HCT116 (cell line): ENCODE data around the gene ACAP2. TPM values are rescaled to one million over a fixed set of nuclear protein-coding genes. Genes with fewer than 3 reads are reported as not detected.

Source experiments
- ATAC-seq: fragments of 200-7000 bp; cut with Tn5 transposase; 2 replicates; pipeline ENCODE4 v1.9.1; 2020; ENCODE audit warnings: mild to moderate bottlenecking, moderate library complexity
- BruUV-seq: library from RNA; stranded (reverse); fragments of 400-500 nt; replicated peaks from 2 replicates; lab custom pipeline; 2021; lab: Mats Ljungman, UMichigan
- CTCF ChIA-PET: fragments of 300-600 bp; sonication (Branson Sonifier 250); formaldehyde crosslinking; loops from one replicate; lab custom pipeline; 2021; ENCODE audit warnings: antibody characterized with exemption; lab: Charles Lee
- POLR2A ChIA-PET: fragments of 300-600, 350-600 bp; sonication (Branson Sonifier 250); formaldehyde crosslinking; loops from one replicate; lab custom pipeline; 2021; ENCODE audit warnings: antibody characterized with exemption; lab: Charles Lee
- RAD21 ChIA-PET, 2 experiments: fragments of 300-600 bp; sonication (Branson Sonifier 250); formaldehyde crosslinking; loops; one replicate each; lab custom pipeline; 2023; ENCODE audit warnings: low total read pairs in 2 of 2; ENCODE audit not compliant: uncharacterized antibody in 2 of 2, unreplicated experiment in 2 of 2, low non-redundant PET in 1 of 2; lab: Charles Lee
- DNase-seq: peaks from one replicate; pipeline ENCODE4 v3.0.0-alpha.2; 2010; ENCODE audit warnings: low read depth, low spot score
- H2AFZ ChIP-seq: fragments of 200-600 bp; shearing (Covaris generic), sonication (generic); 2 replicates; pipeline ENCODE4 v1.6.1; 2017; ENCODE audit warnings: low read depth, mixed run types, mixed read lengths, antibody characterized with exemption, low read length; ENCODE audit not compliant: poor library complexity, severe bottlenecking
- H3K27ac ChIP-seq: 2 replicates; pipeline ENCODE4 v1.5.1; 2012; ENCODE audit warnings: low read depth, low read length
- H3K27me3 ChIP-seq: fragments of 200-600 bp; sonication (generic); 2 replicates; pipeline ENCODE4 v1.6.1; 2016; ENCODE audit warnings: mixed run types, low read length, mixed read lengths; ENCODE audit not compliant: insufficient read depth
- H3K36me3 ChIP-seq, 2 experiments: fragments of 200-500 bp in 1 of 2; fragments of 200-600 bp in 1 of 2; sonication (Bioruptor generic) in 1 of 2; sonication (generic) in 1 of 2; 2 replicates each; pipeline versions ENCODE4 v1.5.1 to v1.6.1; 2014 to 2016; ENCODE audit warnings: low read length in 2 of 2, inconsistent platforms in 1 of 2, mixed read lengths in 1 of 2, mixed run types in 1 of 2; ENCODE audit not compliant: insufficient read depth in 2 of 2, control insufficient read depth in 1 of 2
- H3K4me1 ChIP-seq, 2 experiments: fragments of 200-600 bp in 1 of 2; sonication (generic) in 1 of 2; 2 replicates each; pipeline versions ENCODE4 v1.5.1 to v1.6.1; 2012 to 2017; ENCODE audit warnings: low read length in 2 of 2, inconsistent platforms in 1 of 2, mild to moderate bottlenecking in 1 of 2, mixed read lengths in 1 of 2, mixed run types in 1 of 2, moderate library complexity in 1 of 2; ENCODE audit not compliant: insufficient read depth in 2 of 2, control insufficient read depth in 1 of 2
- H3K4me2 ChIP-seq: fragments of 200-600 bp; sonication (generic); 2 replicates; pipeline ENCODE4 v1.6.1; 2017; ENCODE audit warnings: mixed run types, low read length, mixed read lengths
- H3K4me3 ChIP-seq, 2 experiments: fragments of 200-600 bp in 1 of 2; sonication (generic) in 1 of 2; replicated peaks in 1 of 2; 2 replicates each; pipeline ENCODE4 v1.5.1; 2011 to 2016; ENCODE audit warnings: low read length in 2 of 2, control low read depth in 1 of 2, low read depth in 1 of 2, mild to moderate bottlenecking in 1 of 2, mixed read lengths in 1 of 2, mixed run types in 1 of 2
- H3K79me2 ChIP-seq: fragments of 200-600 bp; sonication (generic); 2 replicates; pipeline ENCODE4 v1.6.1; 2017; ENCODE audit warnings: mild to moderate bottlenecking, mixed run types, low read length, moderate library complexity, mixed read lengths; ENCODE audit not compliant: insufficient read depth
- H3K9ac ChIP-seq: fragments of 200-600 bp; sonication (generic); 2 replicates; pipeline ENCODE4 v1.6.1; 2016; ENCODE audit warnings: low read length, mixed read lengths
- H3K9me2 ChIP-seq: fragments of 200-600 bp; sonication (generic), shearing (Covaris generic); 2 replicates; pipeline ENCODE4 v1.6.1; 2017; ENCODE audit warnings: mixed run types, mild to moderate bottlenecking, moderate library complexity; ENCODE audit not compliant: insufficient read depth
- H3K9me3 ChIP-seq, 2 experiments: fragments of 200-500 bp in 1 of 2; fragments of 200-600 bp in 1 of 2; sonication (Bioruptor generic) in 1 of 2; sonication (generic) in 1 of 2; 2 replicates each; pipeline ENCODE4 v1.6.1; 2014 to 2017; ENCODE audit warnings: low read length in 2 of 2, mixed read lengths in 2 of 2, inconsistent platforms in 1 of 2, low read depth in 1 of 2, mild to moderate bottlenecking in 1 of 2, mixed run types in 1 of 2, moderate library complexity in 1 of 2; ENCODE audit not compliant: control insufficient read depth in 1 of 2, insufficient read depth in 1 of 2
- H4K20me1 ChIP-seq: fragments of 200-600 bp; sonication (generic), shearing (Covaris generic); 2 replicates; pipeline ENCODE4 v1.6.1; 2017; ENCODE audit warnings: mixed run types, mild to moderate bottlenecking, moderate library complexity; ENCODE audit not compliant: insufficient read depth
- ATF3 ChIP-seq: IDR thresholded peaks from 2 replicates; pipeline ENCODE4 v1.6.1; 2012
- CTCF ChIP-seq, 3 experiments: fragments of 200-600 bp in 1 of 3; sonication (generic) in 1 of 3; IDR thresholded peaks in 2 of 3; conservative IDR thresholded peaks in 1 of 3; 2 replicates each; pipeline ENCODE4 v1.5.1; 2012 to 2017; ENCODE audit warnings: low read depth in 2 of 3, low read length in 2 of 3, antibody characterized with exemption in 1 of 3, borderline replicate concordance in 1 of 3, control low read depth in 1 of 3, mild to moderate bottlenecking in 1 of 3, mixed read lengths in 1 of 3, mixed run types in 1 of 3, moderate library complexity in 1 of 3; ENCODE audit not compliant: insufficient read depth in 1 of 3
- EGR1 ChIP-seq: IDR thresholded peaks from 2 replicates; pipeline ENCODE4 v1.6.1; 2012; ENCODE audit warnings: low read depth
- ELF1 ChIP-seq: IDR thresholded peaks from 2 replicates; pipeline ENCODE4 v1.6.1; 2012; ENCODE audit warnings: low read depth, borderline replicate concordance
- FOSL1 ChIP-seq: IDR thresholded peaks from 2 replicates; pipeline ENCODE4 v1.6.1; 2012; ENCODE audit warnings: low read depth
- MAX ChIP-seq: IDR thresholded peaks from 2 replicates; pipeline ENCODE4 v1.6.1; 2012
- POLR2A ChIP-seq: IDR thresholded peaks from 2 replicates; pipeline ENCODE4 v1.7.0; 2011; ENCODE audit warnings: borderline replicate concordance; ENCODE audit not compliant: insufficient read depth, insufficient read length; ENCODE audit errors: extremely low read depth
- POLR2AphosphoS5 ChIP-seq: IDR thresholded peaks from 2 replicates; pipeline ENCODE4 v1.6.1; 2011; ENCODE audit warnings: mild to moderate bottlenecking, low read depth, low read length, moderate library complexity
- TCF7L2 ChIP-seq: IDR thresholded peaks from 2 replicates; pipeline ENCODE4 v1.7.0; 2011; ENCODE audit warnings: borderline replicate concordance, inconsistent platforms; ENCODE audit not compliant: insufficient read depth, insufficient read length; ENCODE audit errors: extremely low read depth
- ZFX ChIP-seq: fragments of 450-650 bp; IDR thresholded peaks from 2 replicates; pipeline ENCODE4 v1.6.1; 2017
- ZNF274 ChIP-seq: fragments of 200-500 bp; sonication (Bioruptor generic); IDR thresholded peaks from 2 replicates; pipeline ENCODE4 v1.6.1; 2014; ENCODE audit warnings: mild to moderate bottlenecking, low read depth, low read length, inconsistent platforms
- intact Hi-C: fragments of 100-400 bp; cut with micrococcal nuclease; formaldehyde crosslinking; loops from 2 replicates; pipeline ENCODE4 v1.10.0; 2022
- total RNA-seq: library from RNA; stranded (reverse); gene quantifications from one replicate; pipeline ENCODE4 v1.2.1, GENCODE V29; 2021; ENCODE audit not compliant: unreplicated experiment
- TF ChIP-seq, protein P1 (sequence below): IDR thresholded peaks from 2 replicates; pipeline ENCODE4 v1.6.1; 2012; ENCODE audit warnings: low read depth

ACAP2 gene
- total RNA-seq, 1 experiment from 2014 or later = 43.0 TPM

GRCh38 chr3:195274259-195274966, 168.4 kb downstream of the ACAP2 start:
- ATAC-seq (no peak), DNase-seq (no peak)
- intact Hi-C loops = loop anchor here (5.0 kb wide), 1 partner anchor 168 kb away; the partner anchor contains the start of gene ACAP2
- peaks cover 8% of the 10 kb centered on the region for H3K79me2 ChIP-seq
- H4K20me1 ChIP-seq = no peaks in the 10 kb centered on the region
- ChIA-PET CTCF (interaction anchor here (0.7 to 0.9 kb wide), 2 partner anchors 246 to 248 kb away, joined by 3 read pairs; no protein-coding TSS in a partner anchor), RAD21 (interaction anchor here (0.7 to 0.8 kb wide), 2 partner anchors 110 to 165 kb away, joined by 3 to 7 read pairs; no protein-coding TSS in a partner anchor), POLR2A (no interaction called here)
- no peak overlapping the region for H3K4me2 ChIP-seq
- H3K27ac ChIP-seq = no peak overlapping the region
- no peak overlapping the region for H2AFZ ChIP-seq
- H3K9ac ChIP-seq = no peak overlapping the region
- no peaks in the 10 kb centered on the region for H3K27me3 ChIP-seq
- H3K9me2 ChIP-seq = no peaks in the 10 kb centered on the region
- no peak overlapping the region for H3K4me3 ChIP-seq
- BruUV-seq = no TSS peak
- TF ChIP-seq POLR2A (no peak), CTCF (IDR thresholded peaks at IDR 0.05 in 2 of 3, conservative IDR thresholded peaks at IDR 0.05 in 1 of 3; ENCODE audit: borderline replicate concordance in 1 of 3, insufficient read depth in 1 of 3, low read depth in 2 of 3, low read length in 2 of 3) (no peak), ELF1 (no peak), ZFX (no peak), ATF3 (no peak), FOSL1 (no peak), ZNF274 (no peak), POLR2AphosphoS5 (no peak), TCF7L2 (no peak), MAX (no peak), EGR1 (no peak)
- TF ChIP-seq, protein P1, sequence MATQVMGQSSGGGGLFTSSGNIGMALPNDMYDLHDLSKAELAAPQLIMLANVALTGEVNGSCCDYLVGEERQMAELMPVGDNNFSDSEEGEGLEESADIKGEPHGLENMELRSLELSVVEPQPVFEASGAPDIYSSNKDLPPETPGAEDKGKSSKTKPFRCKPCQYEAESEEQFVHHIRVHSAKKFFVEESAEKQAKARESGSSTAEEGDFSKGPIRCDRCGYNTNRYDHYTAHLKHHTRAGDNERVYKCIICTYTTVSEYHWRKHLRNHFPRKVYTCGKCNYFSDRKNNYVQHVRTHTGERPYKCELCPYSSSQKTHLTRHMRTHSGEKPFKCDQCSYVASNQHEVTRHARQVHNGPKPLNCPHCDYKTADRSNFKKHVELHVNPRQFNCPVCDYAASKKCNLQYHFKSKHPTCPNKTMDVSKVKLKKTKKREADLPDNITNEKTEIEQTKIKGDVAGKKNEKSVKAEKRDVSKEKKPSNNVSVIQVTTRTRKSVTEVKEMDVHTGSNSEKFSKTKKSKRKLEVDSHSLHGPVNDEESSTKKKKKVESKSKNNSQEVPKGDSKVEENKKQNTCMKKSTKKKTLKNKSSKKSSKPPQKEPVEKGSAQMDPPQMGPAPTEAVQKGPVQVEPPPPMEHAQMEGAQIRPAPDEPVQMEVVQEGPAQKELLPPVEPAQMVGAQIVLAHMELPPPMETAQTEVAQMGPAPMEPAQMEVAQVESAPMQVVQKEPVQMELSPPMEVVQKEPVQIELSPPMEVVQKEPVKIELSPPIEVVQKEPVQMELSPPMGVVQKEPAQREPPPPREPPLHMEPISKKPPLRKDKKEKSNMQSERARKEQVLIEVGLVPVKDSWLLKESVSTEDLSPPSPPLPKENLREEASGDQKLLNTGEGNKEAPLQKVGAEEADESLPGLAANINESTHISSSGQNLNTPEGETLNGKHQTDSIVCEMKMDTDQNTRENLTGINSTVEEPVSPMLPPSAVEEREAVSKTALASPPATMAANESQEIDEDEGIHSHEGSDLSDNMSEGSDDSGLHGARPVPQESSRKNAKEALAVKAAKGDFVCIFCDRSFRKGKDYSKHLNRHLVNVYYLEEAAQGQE = no peak
- H3K36me3 ChIP-seq = 0 out of 4 replicates have a peak, but pooled peaks cover 0 to 2% of the 10 kb centered on the region in 2 experiments
- H3K4me1 ChIP-seq = peaks cover 8 to 22% of the 10 kb centered on the region in 2 experiments
- H3K9me3 ChIP-seq = no peaks in the 10 kb centered on the region
